Activated T-cell treated with anti-CD3 and anti-CD28 coated beads, Interleukin-2, amount 50 U/mL, for 24 hours (primary cell): ENCODE data around the gene HPX.
A peak's percentile ranks its signal among the peaks of the same experiment; 100 is the strongest.

ENCODE experiments used
- DNase-seq: peaks from one replicate; pipeline ENCODE4 v3.0.0-alpha.2; 2020
- H3K27ac Mint-ChIP-seq: 2 replicates; pipeline ENCODE4 v1.8.0; 2020; ENCODE audit warnings: mild to moderate bottlenecking, mixed read lengths
- H3K27me3 Mint-ChIP-seq: 2 replicates; pipeline ENCODE4 v1.8.0; 2020; ENCODE audit warnings: mixed read lengths
- H3K36me3 Mint-ChIP-seq: 2 replicates; pipeline ENCODE4 v1.8.0; 2020; ENCODE audit warnings: low read depth, mixed read lengths
- H3K4me1 Mint-ChIP-seq: 2 replicates; pipeline ENCODE4 v1.8.0; 2020; ENCODE audit warnings: low read depth, mixed read lengths
- H3K4me3 Mint-ChIP-seq: 2 replicates; pipeline ENCODE4 v1.8.0; 2020; ENCODE audit warnings: mild to moderate bottlenecking, moderate library complexity, mixed read lengths
- H3K9me3 Mint-ChIP-seq: 2 replicates; pipeline ENCODE4 v1.8.0; 2020; ENCODE audit warnings: mixed read lengths

HPX gene

GRCh38 chr11:6440906-6441358, at the start of gene HPX:
Gene HPX, minus strand, starts transcription at chr11:6440987. Its CDS starts 24 bp downstream, at chr11:6440963.
- Mint-ChIP-seq H3K27me3 (no peaks in the 10 kb centered on the region), H3K4me1 (no peaks in the 10 kb centered on the region), H3K27ac (no peak within 1 kb of the TSS), H3K9me3 (no peaks in the 10 kb centered on the region), H3K4me3 (no peak within 1 kb of the TSS), H3K36me3 (no peaks in the 10 kb centered on the region)
- no peak for DNase-seq

GRCh38 chr11:6489306-6489705, 48.5 kb upstream of the HPX start:
- Mint-ChIP-seq H3K27ac (peak overlapping the region; percentile 23), H3K36me3 (peaks cover 38% of the 10 kb centered on the region), H3K4me3 (no peak overlapping the region), H3K4me1 (peaks cover 3% of the 10 kb centered on the region), H3K9me3 (no peaks in the 10 kb centered on the region), H3K27me3 (no peaks in the 10 kb centered on the region)
- DNase-seq = no peak

- Mint-ChIP-seq H3K9me3 (no peaks in the 10 kb centered on the region), H3K27ac (peak overlapping the region; percentile 23), H3K4me3 (no peak overlapping the region), H3K27me3 (no peaks in the 10 kb centered on the region), H3K36me3 (peaks cover 35% of the 10 kb centered on the region), H3K4me1 (peaks cover 3% of the 10 kb centered on the region)
- DNase-seq = no peak
Observed at GRCh38 chr11:6488821-6489220, 48.0 kb upstream of the HPX start.

GRCh38 chr11:6488342-6488741, 47.6 kb upstream of the HPX start:
- Mint-ChIP-seq H3K4me3 (no peak overlapping the region), H3K36me3 (peaks cover 35% of the 10 kb centered on the region), H3K9me3 (no peaks in the 10 kb centered on the region), H3K27ac (peak overlapping the region; percentile 12), H3K4me1 (peaks cover 8% of the 10 kb centered on the region), H3K27me3 (no peaks in the 10 kb centered on the region)
- DNase-seq = no peak

GRCh38 chr11:6486938-6487337, 46.2 kb upstream of the HPX start:
- H3K36me3 Mint-ChIP-seq = peaks cover 36% of the 10 kb centered on the region

GRCh38 chr11:6486256-6486655, 45.5 kb upstream of the HPX start:
- Mint-ChIP-seq H3K27ac (no peak overlapping the region), H3K4me1 (peaks cover 17% of the 10 kb centered on the region), H3K9me3 (no peaks in the 10 kb centered on the region), H3K27me3 (no peaks in the 10 kb centered on the region), H3K4me3 (no peak overlapping the region), H3K36me3 (peaks cover 36% of the 10 kb centered on the region)
- DNase-seq = no peak

More at GRCh38 chr11:6486938-6487337, 46.2 kb upstream of the HPX start:
- Mint-ChIP-seq H3K9me3 (no peaks in the 10 kb centered on the region), H3K4me3 (no peak overlapping the region), H3K4me1 (peaks cover 17% of the 10 kb centered on the region), H3K27me3 (no peaks in the 10 kb centered on the region), H3K27ac (no peak overlapping the region)
- DNase-seq = no peak

- Mint-ChIP-seq H3K4me3 (no peak overlapping the region), H3K4me1 (peaks cover 20% of the 10 kb centered on the region), H3K36me3 (peaks cover 36% of the 10 kb centered on the region), H3K27ac (no peak overlapping the region), H3K27me3 (no peaks in the 10 kb centered on the region), H3K9me3 (no peaks in the 10 kb centered on the region)
- no peak for DNase-seq
Observed at GRCh38 chr11:6485661-6486060, 44.9 kb upstream of the HPX start.

GRCh38 chr11:6483015-6483414, 42.2 kb upstream of the HPX start:
- H3K9me3 Mint-ChIP-seq = no peaks in the 10 kb centered on the region
- peak overlapping the region; percentile 99 for H3K27ac Mint-ChIP-seq
- no peaks in the 10 kb centered on the region for H3K27me3 Mint-ChIP-seq
- no peak for DNase-seq
- peak overlapping the region; percentile 95 for H3K4me3 Mint-ChIP-seq
- peaks cover 38% of the 10 kb centered on the region for H3K4me1 Mint-ChIP-seq
- peaks cover 53% of the 10 kb centered on the region for H3K36me3 Mint-ChIP-seq

GRCh38 chr11:6482441-6482840, 41.7 kb upstream of the HPX start:
- peak overlapping the region; percentile 99 for H3K27ac Mint-ChIP-seq
- H3K4me3 Mint-ChIP-seq = peak overlapping the region; percentile 95
- H3K27me3 Mint-ChIP-seq = no peaks in the 10 kb centered on the region
- H3K9me3 Mint-ChIP-seq = no peaks in the 10 kb centered on the region
- peaks cover 38% of the 10 kb centered on the region for H3K4me1 Mint-ChIP-seq
- no peak for DNase-seq
- H3K36me3 Mint-ChIP-seq = peaks cover 58% of the 10 kb centered on the region

GRCh38 chr11:6481924-6482275, 41.1 kb upstream of the HPX start:
- H3K36me3 Mint-ChIP-seq = peaks cover 64% of the 10 kb centered on the region
- no peak for DNase-seq
- H3K27me3 Mint-ChIP-seq = no peaks in the 10 kb centered on the region
- H3K4me3 Mint-ChIP-seq = peak overlapping the region; percentile 95
- H3K27ac Mint-ChIP-seq = peak overlapping the region; percentile 99
- H3K4me1 Mint-ChIP-seq = peaks cover 38% of the 10 kb centered on the region
- H3K9me3 Mint-ChIP-seq = no peaks in the 10 kb centered on the region

- H3K4me3 Mint-ChIP-seq = peak within 1 kb of the TSS; percentile 95
- peak within 1 kb of the TSS; percentile 99 for H3K27ac Mint-ChIP-seq
Observed at GRCh38 chr11:6481012-6481923, 40.5 kb upstream of the HPX start, which contains the start of the genes ARFIP2 and TIMM10B. Gene ARFIP2, minus strand, starts transcription at chr11:6481331. Its CDS starts 910 bp downstream, at chr11:6480421. Gene TIMM10B, plus strand, starts transcription at chr11:6481501. Its CDS starts 16 bp downstream, at chr11:6481517.

GRCh38 chr11:6480299-6480914, 39.6 kb upstream of the HPX start:
- H3K36me3 Mint-ChIP-seq = peaks cover 69% of the 10 kb centered on the region
- no peaks in the 10 kb centered on the region for H3K27me3 Mint-ChIP-seq

More at GRCh38 chr11:6481012-6481923, 40.5 kb upstream of the HPX start, which contains the start of the genes ARFIP2 and TIMM10B:
- Mint-ChIP-seq H3K4me1 (peaks cover 38% of the 10 kb centered on the region), H3K27me3 (no peaks in the 10 kb centered on the region), H3K36me3 (peaks cover 69% of the 10 kb centered on the region), H3K9me3 (no peaks in the 10 kb centered on the region)
- DNase-seq = peak; percentile 96

GRCh38 chr11:6476571-6476970, 35.8 kb upstream of the HPX start:
- Mint-ChIP-seq H3K36me3 (peaks cover 45% of the 10 kb centered on the region), H3K4me3 (no peak overlapping the region), H3K27ac (no peak overlapping the region)

More at GRCh38 chr11:6480299-6480914, 39.6 kb upstream of the HPX start:
- Mint-ChIP-seq H3K4me3 (peak overlapping the region; percentile 95), H3K4me1 (peaks cover 38% of the 10 kb centered on the region), H3K27ac (peak overlapping the region; percentile 99), H3K9me3 (no peaks in the 10 kb centered on the region)
- no peak for DNase-seq

GRCh38 chr11:6475936-6476335, 35.1 kb upstream of the HPX start:
- Mint-ChIP-seq H3K27ac (peak overlapping the region; percentile 67), H3K27me3 (no peaks in the 10 kb centered on the region), H3K9me3 (no peaks in the 10 kb centered on the region), H3K36me3 (peaks cover 40% of the 10 kb centered on the region), H3K4me3 (no peak overlapping the region), H3K4me1 (peaks cover 38% of the 10 kb centered on the region)
- DNase-seq = no peak

More at GRCh38 chr11:6476571-6476970, 35.8 kb upstream of the HPX start:
- DNase-seq = no peak
- Mint-ChIP-seq H3K4me1 (peaks cover 40% of the 10 kb centered on the region), H3K9me3 (no peaks in the 10 kb centered on the region), H3K27me3 (no peaks in the 10 kb centered on the region)
